ENCODE results near the gene TKFC.

Gene TKFC

GRCh38 chr11:61372659-61373420, 39.8 kb downstream of the TKFC start:
- TF ChIP-seq ZC3H10 (CRISPR knock-in tag; IDR thresholded peaks at IDR 0.05) (no peak), ZNF70 (CRISPR knock-in tag; IDR thresholded peaks at IDR 0.05) (no peak), ZNF565 (CRISPR knock-in tag; conservative IDR thresholded peaks at IDR 0.05; ENCODE audit: low read depth) (no peak), ZFP30 (CRISPR knock-in tag; IDR thresholded peaks at IDR 0.05) (no peak), ESRRG (CRISPR knock-in tag; IDR thresholded peaks at IDR 0.05) (no peak), ARNTL (CRISPR knock-in tag; IDR thresholded peaks at IDR 0.05; ENCODE audit: borderline replicate concordance, low read depth) (no peak), RARB (CRISPR knock-in tag; IDR thresholded peaks at IDR 0.05) (no peak), CSDC2 (CRISPR knock-in tag; IDR thresholded peaks at IDR 0.05) (no peak), SNAI2 (CRISPR knock-in tag; IDR thresholded peaks at IDR 0.05) (no peak), ZFP3 (CRISPR knock-in tag; IDR thresholded peaks at IDR 0.05) (no peak), TCF4 (CRISPR knock-in tag; IDR thresholded peaks at IDR 0.05; ENCODE audit: borderline replicate concordance) (no peak)
- TF ChIP-seq, protein P1, sequence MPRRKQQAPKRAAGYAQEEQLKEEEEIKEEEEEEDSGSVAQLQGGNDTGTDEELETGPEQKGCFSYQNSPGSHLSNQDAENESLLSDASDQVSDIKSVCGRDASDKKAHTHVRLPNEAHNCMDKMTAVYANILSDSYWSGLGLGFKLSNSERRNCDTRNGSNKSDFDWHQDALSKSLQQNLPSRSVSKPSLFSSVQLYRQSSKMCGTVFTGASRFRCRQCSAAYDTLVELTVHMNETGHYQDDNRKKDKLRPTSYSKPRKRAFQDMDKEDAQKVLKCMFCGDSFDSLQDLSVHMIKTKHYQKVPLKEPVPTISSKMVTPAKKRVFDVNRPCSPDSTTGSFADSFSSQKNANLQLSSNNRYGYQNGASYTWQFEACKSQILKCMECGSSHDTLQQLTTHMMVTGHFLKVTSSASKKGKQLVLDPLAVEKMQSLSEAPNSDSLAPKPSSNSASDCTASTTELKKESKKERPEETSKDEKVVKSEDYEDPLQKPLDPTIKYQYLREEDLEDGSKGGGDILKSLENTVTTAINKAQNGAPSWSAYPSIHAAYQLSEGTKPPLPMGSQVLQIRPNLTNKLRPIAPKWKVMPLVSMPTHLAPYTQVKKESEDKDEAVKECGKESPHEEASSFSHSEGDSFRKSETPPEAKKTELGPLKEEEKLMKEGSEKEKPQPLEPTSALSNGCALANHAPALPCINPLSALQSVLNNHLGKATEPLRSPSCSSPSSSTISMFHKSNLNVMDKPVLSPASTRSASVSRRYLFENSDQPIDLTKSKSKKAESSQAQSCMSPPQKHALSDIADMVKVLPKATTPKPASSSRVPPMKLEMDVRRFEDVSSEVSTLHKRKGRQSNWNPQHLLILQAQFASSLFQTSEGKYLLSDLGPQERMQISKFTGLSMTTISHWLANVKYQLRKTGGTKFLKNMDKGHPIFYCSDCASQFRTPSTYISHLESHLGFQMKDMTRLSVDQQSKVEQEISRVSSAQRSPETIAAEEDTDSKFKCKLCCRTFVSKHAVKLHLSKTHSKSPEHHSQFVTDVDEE (CRISPR knock-in tag; IDR thresholded peaks at IDR 0.05) = no peak
- TF ChIP-seq, protein P2, sequence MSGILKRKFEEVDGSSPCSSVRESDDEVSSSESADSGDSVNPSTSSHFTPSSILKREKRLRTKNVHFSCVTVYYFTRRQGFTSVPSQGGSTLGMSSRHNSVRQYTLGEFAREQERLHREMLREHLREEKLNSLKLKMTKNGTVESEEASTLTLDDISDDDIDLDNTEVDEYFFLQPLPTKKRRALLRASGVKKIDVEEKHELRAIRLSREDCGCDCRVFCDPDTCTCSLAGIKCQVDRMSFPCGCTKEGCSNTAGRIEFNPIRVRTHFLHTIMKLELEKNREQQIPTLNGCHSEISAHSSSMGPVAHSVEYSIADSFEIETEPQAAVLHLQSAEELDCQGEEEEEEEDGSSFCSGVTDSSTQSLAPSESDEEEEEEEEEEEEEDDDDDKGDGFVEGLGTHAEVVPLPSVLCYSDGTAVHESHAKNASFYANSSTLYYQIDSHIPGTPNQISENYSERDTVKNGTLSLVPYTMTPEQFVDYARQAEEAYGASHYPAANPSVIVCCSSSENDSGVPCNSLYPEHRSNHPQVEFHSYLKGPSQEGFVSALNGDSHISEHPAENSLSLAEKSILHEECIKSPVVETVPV (CRISPR knock-in tag; IDR thresholded peaks at IDR 0.05) = no peak
- no peak for ATAC-seq

GRCh38 chr11:61375761-61376108, 42.7 kb downstream of the TKFC start:
- TF ChIP-seq BACH2 (CRISPR knock-in tag; IDR thresholded peaks at IDR 0.05; ENCODE audit: borderline replicate concordance) = no peak
- TF ChIP-seq RARB (CRISPR knock-in tag; IDR thresholded peaks at IDR 0.05) = no peak
- no peak for TF ChIP-seq POU6F1 (CRISPR knock-in tag; IDR thresholded peaks at IDR 0.05; ENCODE audit: borderline replicate concordance, low read depth)
- TF ChIP-seq ESRRG (CRISPR knock-in tag; IDR thresholded peaks at IDR 0.05) = no peak
- no peak for TF ChIP-seq ISL1 (CRISPR knock-in tag; IDR thresholded peaks at IDR 0.05)
- no peak for TF ChIP-seq ZNF565 (CRISPR knock-in tag; conservative IDR thresholded peaks at IDR 0.05; ENCODE audit: low read depth)
- ATAC-seq = no peak

- ATAC-seq = no peak
- TF ChIP-seq ZC3H10 (CRISPR knock-in tag; IDR thresholded peaks at IDR 0.05) = no peak
- TF ChIP-seq, protein P1 (CRISPR knock-in tag; IDR thresholded peaks at IDR 0.05) = no peak
- TF ChIP-seq GLIS3 (CRISPR knock-in tag; IDR thresholded peaks at IDR 0.05) = no peak
- no peak for TF ChIP-seq PATZ1 (CRISPR knock-in tag; IDR thresholded peaks at IDR 0.05; ENCODE audit: borderline replicate concordance)
- TF ChIP-seq ESRRG (CRISPR knock-in tag; IDR thresholded peaks at IDR 0.05) = no peak
- TF ChIP-seq ISL1 (CRISPR knock-in tag; IDR thresholded peaks at IDR 0.05) = no peak
- no peak for TF ChIP-seq SNAI2 (CRISPR knock-in tag; IDR thresholded peaks at IDR 0.05)
- no peak for TF ChIP-seq TCF4 (CRISPR knock-in tag; IDR thresholded peaks at IDR 0.05; ENCODE audit: borderline replicate concordance)
- TF ChIP-seq, protein P2 (CRISPR knock-in tag; IDR thresholded peaks at IDR 0.05) = no peak
- TF ChIP-seq CREB5 (CRISPR knock-in tag; IDR thresholded peaks at IDR 0.05; ENCODE audit: low read depth) = no peak
- no peak for TF ChIP-seq POU6F1 (CRISPR knock-in tag; IDR thresholded peaks at IDR 0.05; ENCODE audit: borderline replicate concordance, low read depth)
- TF ChIP-seq CSDC2 (CRISPR knock-in tag; IDR thresholded peaks at IDR 0.05) = no peak
- no peak for TF ChIP-seq ARNTL (CRISPR knock-in tag; IDR thresholded peaks at IDR 0.05; ENCODE audit: borderline replicate concordance, low read depth)
Observed at GRCh38 chr11:61377461-61378160, 44.6 kb downstream of the TKFC start.

All from SK-N-SH treated with all-trans-retinoic acid at 6 μM for 48 hours (cell line).